GM19395 (cell line): ENCODE results near the gene SUMO1.

Experiments used
- ATAC-seq: cut with Tn5 transposase; IDR thresholded peaks from one replicate; pipeline ENCODE4 v1.9.1; 2021; ENCODE audit warnings: mild to moderate bottlenecking, moderate library complexity; ENCODE audit not compliant: unreplicated experiment

The SUMO1 gene

GRCh38 chr2:202157211-202157990 lies 81.0 kb downstream of the SUMO1 start:
- no peak for ATAC-seq
